GM12892 (cell line): ENCODE results near the gene CTDP1.

Experiments used
- POLR2A ChIP-seq: IDR thresholded peaks from 2 replicates; pipeline ENCODE4 v1.6.1; 2011; ENCODE audit warnings: low read depth, low read length, control low read depth
- TAF1 ChIP-seq: IDR thresholded peaks from 2 replicates; pipeline ENCODE4 v1.6.1; 2011; ENCODE audit warnings: low read depth, mild to moderate bottlenecking, control low read depth, low read length, borderline replicate concordance

DNA sequence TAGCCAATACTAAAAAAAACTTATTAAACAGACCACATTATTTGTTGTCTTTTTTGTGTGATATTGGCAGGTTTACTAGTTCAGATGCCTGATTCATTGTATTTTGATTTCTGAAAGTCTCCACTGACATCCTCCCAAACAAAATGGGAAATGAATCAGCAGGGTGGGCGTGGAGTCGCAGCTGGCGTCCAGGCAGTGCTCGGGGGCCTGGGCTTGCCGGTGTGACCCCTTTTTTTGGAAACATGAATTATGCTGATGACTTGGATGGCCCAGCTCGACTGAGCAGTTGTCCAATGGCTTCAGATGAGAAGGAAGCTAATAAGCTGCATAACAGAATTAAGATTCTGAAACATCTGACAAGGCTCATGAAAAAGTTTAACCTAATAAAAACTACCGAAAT is 116.4 kb downstream of the CTDP1 start:
- TF ChIP-seq TAF1 (no peak), POLR2A (no peak)
